Measurements from ENCODE around the gene RBM38. TPM values are rescaled to one million over a fixed set of nuclear protein-coding genes. Genes with fewer than 3 reads are reported as not detected.

Gene RBM38
- total RNA-seq, 6 experiments from 2014 or later, result 3.7 to 5.7 (median 4.6) TPM

DNA sequence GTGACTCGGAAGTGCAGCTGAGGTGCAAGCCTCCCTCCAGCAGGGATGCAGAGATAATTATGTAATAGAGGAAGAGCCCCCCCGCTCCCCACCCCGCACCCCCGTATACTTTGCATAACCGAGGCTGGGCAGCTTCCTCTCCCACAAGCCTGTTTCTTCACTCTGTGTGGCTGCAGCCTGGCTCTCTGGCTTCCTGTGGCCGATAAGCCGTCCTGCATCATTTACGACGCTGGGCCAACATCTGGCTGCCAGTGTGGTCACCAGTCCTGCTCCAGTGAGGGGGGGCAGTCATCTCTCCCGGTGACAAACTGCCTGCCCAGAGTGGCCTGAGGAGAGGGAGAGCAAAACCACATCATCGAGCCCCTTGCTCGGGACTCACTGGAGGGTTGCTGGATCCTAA lies 59.2 kb downstream of the RBM38 start:
- peaks cover 3% of the 10 kb centered on the region for H3K9me3 Mint-ChIP-seq
- H3K4me3 Mint-ChIP-seq, result no peak overlapping the region
- peaks cover 3% of the 10 kb centered on the region for H3K36me3 Mint-ChIP-seq (ENCODE audit: low read depth)
- peaks cover 66% of the 10 kb centered on the region for H3K27me3 Mint-ChIP-seq (ENCODE audit: insufficient read depth)
- H3K27ac Mint-ChIP-seq, result no peak overlapping the region
- no peak for DNase-seq
- H3K4me1 Mint-ChIP-seq (ENCODE audit: low read depth), result peaks cover 3% of the 10 kb centered on the region
- no peak for TF ChIP-seq CTCF (IDR thresholded peaks at IDR 0.05)

DNA sequence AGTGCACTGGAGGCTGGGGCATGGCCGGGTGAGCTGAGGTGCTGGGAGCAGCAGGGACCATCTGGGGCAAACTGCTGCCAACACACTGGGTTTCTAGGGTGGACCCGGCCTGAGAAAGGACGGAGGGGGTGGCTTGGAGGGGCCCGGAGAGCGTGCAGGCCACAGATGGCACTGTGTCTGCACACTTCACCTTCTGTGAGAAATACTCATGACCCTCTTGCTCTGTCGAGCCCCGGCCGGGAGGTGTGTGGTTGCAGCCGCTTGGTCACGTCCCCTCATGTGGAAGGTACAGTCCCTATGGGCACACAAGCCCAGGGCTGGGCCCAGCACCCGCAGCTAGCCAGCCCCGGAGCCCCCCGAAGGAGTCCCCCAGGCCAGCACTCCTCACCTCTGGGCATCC lies 59.7 kb downstream of the RBM38 start:
- Mint-ChIP-seq H3K36me3 (ENCODE audit: low read depth) (no peaks in the 10 kb centered on the region), H3K4me3 (no peak overlapping the region), H3K27ac (no peak overlapping the region), H3K9me3 (no peaks in the 10 kb centered on the region), H3K27me3 (ENCODE audit: insufficient read depth) (peaks cover 67% of the 10 kb centered on the region), H3K4me1 (ENCODE audit: low read depth) (no peaks in the 10 kb centered on the region)
- DNase-seq, result no peak
- TF ChIP-seq CTCF (IDR thresholded peaks at IDR 0.05), result no peak

- Mint-ChIP-seq H3K36me3 (ENCODE audit: low read depth) (no peaks in the 10 kb centered on the region), H3K4me1 (ENCODE audit: low read depth) (no peaks in the 10 kb centered on the region), H3K27me3 (ENCODE audit: insufficient read depth) (peaks cover 67% of the 10 kb centered on the region), H3K27ac (no peak overlapping the region), H3K9me3 (no peaks in the 10 kb centered on the region), H3K4me3 (no peak overlapping the region)
- no peak for TF ChIP-seq CTCF (IDR thresholded peaks at IDR 0.05)
- DNase-seq, result no peak
Observed at GRCh38 chr20:57451431-57451794, 60.2 kb downstream of the RBM38 start.

GRCh38 chr20:57451795-57452661 lies 60.8 kb downstream of the RBM38 start:
- H3K4me1 Mint-ChIP-seq (ENCODE audit: low read depth), result no peaks in the 10 kb centered on the region
- no peak for DNase-seq

DNA sequence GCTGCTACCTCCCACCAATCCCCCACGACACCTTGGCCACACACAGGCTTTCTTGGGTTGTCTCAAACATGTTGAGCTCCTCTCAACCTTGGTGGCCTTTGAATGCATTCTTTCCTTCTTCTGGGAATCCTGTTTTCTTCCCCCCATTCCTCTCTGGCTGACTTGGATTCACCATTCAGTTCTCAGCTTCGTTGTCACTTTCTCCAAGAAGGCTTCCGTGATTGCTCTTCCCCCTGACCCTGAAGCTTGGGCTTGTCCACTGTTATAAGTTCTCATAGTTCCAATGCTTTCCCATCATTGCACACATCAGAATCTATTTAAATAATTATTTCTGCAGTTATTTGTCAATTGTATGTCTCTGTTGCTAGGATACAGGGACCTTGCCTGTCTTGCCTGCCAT lies 64.2 kb downstream of the RBM38 start:
- no peaks in the 10 kb centered on the region for H3K4me1 Mint-ChIP-seq (ENCODE audit: low read depth)
- TF ChIP-seq CTCF (IDR thresholded peaks at IDR 0.05), result no peak
- no peak for DNase-seq
- H3K36me3 Mint-ChIP-seq (ENCODE audit: low read depth), result no peaks in the 10 kb centered on the region
- no peak overlapping the region for H3K4me3 Mint-ChIP-seq
- peaks cover 57% of the 10 kb centered on the region for H3K27me3 Mint-ChIP-seq (ENCODE audit: insufficient read depth)
- peaks cover 5% of the 10 kb centered on the region; the same call in 1 of the 2 replicates for H3K9me3 Mint-ChIP-seq
- H3K27ac Mint-ChIP-seq, result no peak overlapping the region

More at GRCh38 chr20:57451795-57452661, 60.8 kb downstream of the RBM38 start:
- no peak for TF ChIP-seq CTCF (IDR thresholded peaks at IDR 0.05)
- Mint-ChIP-seq H3K36me3 (ENCODE audit: low read depth) (no peaks in the 10 kb centered on the region), H3K27me3 (ENCODE audit: insufficient read depth) (peaks cover 64% of the 10 kb centered on the region), H3K27ac (no peak overlapping the region), H3K4me3 (no peak overlapping the region), H3K9me3 (no peaks in the 10 kb centered on the region)

Measured in HFFc6 (cell line).